ENCODE measurements around the gene NCKAP5.

NCKAP5 gene

DNA sequence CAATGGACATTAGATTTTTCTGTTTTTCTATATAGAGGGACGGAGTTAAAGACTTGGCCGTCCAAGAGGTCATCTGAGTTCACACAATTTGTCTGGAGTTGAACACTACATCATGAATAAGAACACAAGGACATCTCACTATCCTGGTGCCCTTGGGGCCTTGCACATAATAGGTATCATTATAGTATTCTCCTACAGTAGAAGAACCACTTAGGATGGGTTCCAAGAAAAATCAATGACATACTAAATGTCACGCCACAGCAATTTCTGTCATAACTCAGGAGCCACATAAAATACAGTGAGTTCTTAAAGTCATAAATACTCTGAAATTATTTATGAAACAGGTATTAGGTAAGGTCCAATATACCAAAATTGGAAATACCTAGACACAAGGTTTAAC lies 154.4 kb downstream of the NCKAP5 start:
- H3K9me3 ChIP-seq (ENCODE audit: control insufficient read depth in 2 of 2, low read length in 2 of 2), result no peaks in the 10 kb centered on the region
- H3K27me3 ChIP-seq (ENCODE audit: control insufficient read depth in 1 of 2, insufficient read depth in 2 of 2, low read length in 2 of 2), result peaks cover 0 to 2% of the 10 kb centered on the region in 2 donors
- no peaks in the 10 kb centered on the region for H3K36me3 ChIP-seq (ENCODE audit: control insufficient read depth in 2 of 2, insufficient read depth in 2 of 2, low read length in 2 of 2)
- no peak overlapping the region for H3K4me3 ChIP-seq (ENCODE audit: low read length in 2 of 2)
- no peak overlapping the region for H3K9ac ChIP-seq (ENCODE audit: low read length in 2 of 2)
- H3K27ac ChIP-seq (ENCODE audit: low read length), result no peak overlapping the region
- no peaks in the 10 kb centered on the region for H3K4me1 ChIP-seq (ENCODE audit: control insufficient read depth, insufficient read depth, low read length)

DNA sequence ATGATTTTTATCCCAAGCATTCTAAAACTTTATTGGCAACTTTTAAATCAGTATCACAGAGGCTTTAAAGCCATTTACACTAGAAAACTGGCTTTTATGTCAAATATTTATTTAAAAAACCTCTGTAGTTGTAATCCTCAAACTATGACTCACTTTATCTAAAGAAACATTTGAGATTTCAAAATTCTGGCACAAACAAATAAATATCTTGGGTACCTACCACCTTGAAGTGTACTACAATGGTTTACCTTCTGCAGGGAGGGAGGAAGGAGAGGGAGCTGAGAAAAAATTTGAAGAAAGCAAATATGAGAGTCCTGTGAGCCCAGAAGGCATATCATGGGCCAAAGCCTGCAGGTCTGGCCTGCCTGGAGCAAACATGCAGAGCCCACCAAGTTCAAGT lies 155.6 kb downstream of the NCKAP5 start:
- H3K27me3 ChIP-seq (ENCODE audit: control insufficient read depth in 1 of 2, insufficient read depth in 2 of 2, low read length in 2 of 2), result peaks cover 0 to 2% of the 10 kb centered on the region in 2 donors
- no peak overlapping the region for H3K9ac ChIP-seq (ENCODE audit: low read length in 2 of 2)
- no peak overlapping the region for H3K4me3 ChIP-seq (ENCODE audit: low read length in 2 of 2)
- H3K4me1 ChIP-seq (ENCODE audit: control insufficient read depth, insufficient read depth, low read length), result no peaks in the 10 kb centered on the region
- H3K36me3 ChIP-seq (ENCODE audit: control insufficient read depth in 2 of 2, insufficient read depth in 2 of 2, low read length in 2 of 2), result no peaks in the 10 kb centered on the region
- no peaks in the 10 kb centered on the region for H3K9me3 ChIP-seq (ENCODE audit: control insufficient read depth in 2 of 2, low read length in 2 of 2)
- H3K27ac ChIP-seq (ENCODE audit: low read length), result no peak overlapping the region

DNA sequence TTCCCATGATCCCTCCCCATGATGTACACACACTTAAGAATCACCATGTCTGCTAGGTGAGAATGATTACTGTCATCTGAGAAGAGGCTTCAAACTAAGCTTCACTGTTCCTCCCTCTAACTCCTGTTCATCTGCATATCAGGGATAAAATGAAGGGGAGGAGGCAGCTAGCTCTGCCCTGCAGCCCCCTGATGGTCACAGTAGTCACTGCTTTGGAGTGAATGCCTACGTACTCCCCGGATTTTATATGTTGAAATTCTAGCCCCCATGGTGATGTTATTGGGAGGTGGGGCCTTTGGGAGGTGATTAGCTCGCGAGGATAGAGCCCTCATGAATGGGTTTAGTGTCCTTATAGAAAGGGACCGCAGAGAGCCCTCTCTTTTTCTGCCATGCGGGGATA lies 156.4 kb downstream of the NCKAP5 start:
- Histone ChIP-seq H3K4me1 (ENCODE audit: control insufficient read depth, insufficient read depth, low read length) (no peaks in the 10 kb centered on the region), H3K9me3 (ENCODE audit: control insufficient read depth in 2 of 2, low read length in 2 of 2) (no peaks in the 10 kb centered on the region), H3K36me3 (ENCODE audit: control insufficient read depth in 2 of 2, insufficient read depth in 2 of 2, low read length in 2 of 2) (no peaks in the 10 kb centered on the region), H3K27ac (ENCODE audit: low read length) (no peak overlapping the region), H3K9ac (ENCODE audit: low read length in 2 of 2) (no peak overlapping the region), H3K27me3 (ENCODE audit: control insufficient read depth in 1 of 2, insufficient read depth in 2 of 2, low read length in 2 of 2) (no peaks in the 10 kb centered on the region), H3K4me3 (ENCODE audit: low read length in 2 of 2) (no peak overlapping the region)

DNA sequence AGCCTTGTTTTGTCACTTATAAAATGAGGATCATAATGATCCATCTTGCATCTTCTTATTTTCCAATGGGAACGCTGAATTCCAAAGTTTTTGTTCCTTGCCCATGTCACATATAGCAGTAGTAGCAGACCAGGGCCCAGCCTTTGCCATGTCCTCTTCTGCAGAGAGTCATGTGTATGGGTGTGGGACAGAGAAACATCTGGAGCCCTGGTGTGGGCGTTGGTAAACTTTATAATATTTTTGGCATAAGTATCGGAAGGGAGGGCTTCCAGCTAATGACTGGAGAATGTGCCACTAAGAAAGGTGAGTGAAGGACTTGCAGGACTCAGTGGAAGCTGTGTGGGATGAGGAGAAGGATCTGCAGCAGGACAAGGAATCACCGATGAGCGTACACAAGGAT lies 157.2 kb downstream of the NCKAP5 start:
- Histone ChIP-seq H3K27ac (ENCODE audit: low read length) (no peak overlapping the region), H3K9me3 (ENCODE audit: control insufficient read depth in 2 of 2, low read length in 2 of 2) (no peaks in the 10 kb centered on the region), H3K4me3 (ENCODE audit: low read length in 2 of 2) (no peak overlapping the region), H3K36me3 (ENCODE audit: control insufficient read depth in 2 of 2, insufficient read depth in 2 of 2, low read length in 2 of 2) (no peaks in the 10 kb centered on the region), H3K4me1 (ENCODE audit: control insufficient read depth, insufficient read depth, low read length) (no peaks in the 10 kb centered on the region), H3K27me3 (ENCODE audit: control insufficient read depth in 1 of 2, insufficient read depth in 2 of 2, low read length in 2 of 2) (no peaks in the 10 kb centered on the region), H3K9ac (ENCODE audit: low read length in 2 of 2) (no peak overlapping the region)

DNA sequence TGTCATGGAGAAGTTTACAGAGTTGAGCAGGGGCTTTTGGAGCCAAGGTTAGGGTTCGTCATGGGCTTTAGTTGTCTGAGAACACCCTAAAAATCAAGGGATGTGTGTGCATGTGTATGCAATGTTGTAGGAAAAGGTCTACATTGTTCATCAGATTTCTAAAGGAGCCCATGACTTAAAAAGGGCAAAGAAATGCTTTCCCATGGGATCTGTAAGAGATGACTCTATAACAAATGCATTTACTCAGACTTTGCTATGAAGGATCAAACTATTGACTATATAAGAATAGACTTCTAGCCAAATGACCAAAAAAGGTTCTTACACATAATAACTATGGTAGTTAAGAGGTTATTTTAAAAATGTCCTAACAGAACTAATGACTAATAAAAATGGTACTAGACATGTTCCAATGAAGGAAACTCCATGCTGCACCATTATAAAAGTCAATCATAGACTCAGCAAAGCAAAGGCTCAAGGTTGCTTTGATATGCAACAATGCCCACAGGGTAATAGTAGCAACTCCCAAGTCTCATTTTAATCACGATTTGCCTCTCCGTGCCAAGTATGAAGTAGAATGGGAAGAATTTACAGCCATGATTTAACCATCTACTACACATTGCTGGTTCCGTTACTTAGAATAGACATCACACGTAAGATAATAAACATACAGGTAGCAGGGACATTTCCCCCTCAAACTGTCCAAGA lies 158.5 kb downstream of the NCKAP5 start:
- Histone ChIP-seq H3K27ac (ENCODE audit: low read length) (no peak overlapping the region), H3K36me3 (ENCODE audit: control insufficient read depth in 2 of 2, insufficient read depth in 2 of 2, low read length in 2 of 2) (no peaks in the 10 kb centered on the region), H3K27me3 (ENCODE audit: control insufficient read depth in 1 of 2, insufficient read depth in 2 of 2, low read length in 2 of 2) (no peaks in the 10 kb centered on the region), H3K4me1 (ENCODE audit: control insufficient read depth, insufficient read depth, low read length) (no peaks in the 10 kb centered on the region), H3K4me3 (ENCODE audit: low read length in 2 of 2) (no peak overlapping the region), H3K9ac (ENCODE audit: low read length in 2 of 2) (no peak overlapping the region), H3K9me3 (ENCODE audit: control insufficient read depth in 2 of 2, low read length in 2 of 2) (no peaks in the 10 kb centered on the region)

DNA sequence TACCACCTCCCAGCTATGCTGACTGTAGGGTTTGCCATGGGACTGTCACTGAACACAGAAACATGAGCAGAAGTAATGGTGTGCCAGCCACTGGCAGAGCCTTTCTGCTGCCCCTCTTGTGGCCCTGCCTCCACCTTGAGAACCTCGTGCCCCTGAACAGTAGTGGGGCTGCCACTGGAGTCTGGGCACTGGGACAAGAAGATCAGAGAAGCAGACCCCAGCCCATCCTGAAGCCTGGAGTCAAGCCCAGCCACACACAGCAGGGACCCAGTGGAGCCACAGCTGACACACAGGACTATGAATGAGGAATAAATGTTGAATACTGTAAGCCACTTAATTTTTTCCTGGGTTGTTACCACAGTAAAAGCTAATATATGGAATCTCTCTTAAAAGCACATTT lies 159.6 kb downstream of the NCKAP5 start:
- Histone ChIP-seq H3K9me3 (ENCODE audit: control insufficient read depth in 2 of 2, low read length in 2 of 2) (no peaks in the 10 kb centered on the region), H3K4me3 (ENCODE audit: low read length in 2 of 2) (no peak overlapping the region), H3K4me1 (ENCODE audit: control insufficient read depth, insufficient read depth, low read length) (no peaks in the 10 kb centered on the region), H3K36me3 (ENCODE audit: control insufficient read depth in 2 of 2, insufficient read depth in 2 of 2, low read length in 2 of 2) (no peaks in the 10 kb centered on the region), H3K27ac (ENCODE audit: low read length) (no peak overlapping the region), H3K27me3 (ENCODE audit: control insufficient read depth in 1 of 2, insufficient read depth in 2 of 2, low read length in 2 of 2) (no peaks in the 10 kb centered on the region), H3K9ac (ENCODE audit: low read length in 2 of 2) (no peak overlapping the region)

DNA sequence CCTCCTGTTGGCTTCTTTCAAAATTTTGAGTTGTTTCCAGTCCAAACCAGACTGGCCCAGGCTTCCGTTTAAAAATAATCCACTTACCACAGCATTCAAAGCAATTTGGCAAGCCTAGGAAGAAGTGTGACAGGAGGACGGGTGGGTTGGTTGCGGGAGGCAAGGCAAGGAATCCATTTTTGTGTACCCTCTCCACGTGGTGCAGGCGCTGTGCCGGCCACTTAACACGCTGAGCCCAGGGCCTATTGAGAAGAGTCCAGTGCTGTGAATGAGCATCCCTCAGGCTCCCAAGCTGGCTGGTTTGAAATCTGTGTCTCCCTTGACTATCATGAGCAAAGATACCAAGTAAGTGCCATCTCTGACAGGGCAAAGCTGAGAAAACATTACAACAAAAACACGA lies 160.9 kb downstream of the NCKAP5 start:
- Histone ChIP-seq H3K27ac (ENCODE audit: low read length) (no peak overlapping the region), H3K4me3 (ENCODE audit: low read length in 2 of 2) (no peak overlapping the region), H3K4me1 (ENCODE audit: control insufficient read depth, insufficient read depth, low read length) (no peaks in the 10 kb centered on the region), H3K27me3 (ENCODE audit: control insufficient read depth in 1 of 2, insufficient read depth in 2 of 2, low read length in 2 of 2) (no peaks in the 10 kb centered on the region), H3K9ac (ENCODE audit: low read length in 2 of 2) (no peak overlapping the region), H3K36me3 (ENCODE audit: control insufficient read depth in 2 of 2, insufficient read depth in 2 of 2, low read length in 2 of 2) (no peaks in the 10 kb centered on the region), H3K9me3 (ENCODE audit: control insufficient read depth in 2 of 2, low read length in 2 of 2) (no peaks in the 10 kb centered on the region)

DNA sequence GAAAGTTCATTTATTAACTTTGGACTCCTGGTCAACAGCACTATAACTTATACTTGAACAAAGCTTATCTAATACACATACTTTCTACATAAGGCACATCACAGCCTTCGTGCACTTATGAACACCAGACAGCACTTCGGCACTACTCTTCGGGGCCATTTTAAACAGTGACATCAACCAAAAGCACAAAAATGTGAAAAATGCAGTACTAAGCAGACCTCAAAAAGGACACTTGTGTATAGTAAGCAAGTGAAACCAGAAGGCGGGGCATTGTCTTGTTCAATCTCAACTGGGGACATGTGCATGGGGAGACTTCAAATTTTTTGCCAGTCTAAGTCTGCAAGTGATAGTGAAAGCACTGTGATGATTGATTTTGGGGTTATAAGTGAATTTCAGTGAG lies 163.0 kb downstream of the NCKAP5 start:
- Histone ChIP-seq H3K4me3 (ENCODE audit: low read length in 2 of 2) (no peak overlapping the region), H3K9me3 (ENCODE audit: control insufficient read depth in 2 of 2, low read length in 2 of 2) (no peaks in the 10 kb centered on the region)

DNA sequence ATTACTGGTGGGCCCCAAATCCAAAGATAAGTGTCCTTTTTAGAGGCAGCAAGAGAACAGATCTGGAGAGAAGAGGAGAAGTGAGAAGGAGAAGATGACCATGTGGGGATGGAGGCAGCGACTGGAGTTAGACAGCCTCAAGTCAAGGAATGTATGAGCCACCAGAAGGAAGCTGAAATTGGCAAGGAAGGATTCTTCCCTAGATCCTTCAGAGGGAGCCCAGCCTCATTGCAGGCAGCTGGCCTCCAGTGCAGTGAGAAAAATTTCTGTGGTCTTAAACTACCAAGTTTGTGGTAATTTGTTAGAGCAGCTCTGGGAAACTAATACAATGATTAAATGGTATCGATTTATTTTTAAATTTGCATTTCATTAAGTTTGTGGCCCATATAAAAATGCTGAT lies 167.9 kb downstream of the NCKAP5 start:
- H3K27me3 ChIP-seq (ENCODE audit: control insufficient read depth in 1 of 2, insufficient read depth in 2 of 2, low read length in 2 of 2), result no peaks in the 10 kb centered on the region
- no peak overlapping the region for H3K4me3 ChIP-seq (ENCODE audit: low read length in 2 of 2)
- no peaks in the 10 kb centered on the region for H3K36me3 ChIP-seq (ENCODE audit: control insufficient read depth in 2 of 2, insufficient read depth in 2 of 2, low read length in 2 of 2)
- no peak overlapping the region for H3K9ac ChIP-seq (ENCODE audit: low read length in 2 of 2)
- no peaks in the 10 kb centered on the region for H3K9me3 ChIP-seq (ENCODE audit: control insufficient read depth in 2 of 2, low read length in 2 of 2)
- H3K27ac ChIP-seq (ENCODE audit: low read length), result no peak overlapping the region
- no peaks in the 10 kb centered on the region for H3K4me1 ChIP-seq (ENCODE audit: control insufficient read depth, insufficient read depth, low read length)

More for the DNA sequence above, 163.0 kb downstream of the NCKAP5 start:
- Histone ChIP-seq H3K36me3 (ENCODE audit: control insufficient read depth in 2 of 2, insufficient read depth in 2 of 2, low read length in 2 of 2) (no peaks in the 10 kb centered on the region), H3K27me3 (ENCODE audit: control insufficient read depth in 1 of 2, insufficient read depth in 2 of 2, low read length in 2 of 2) (no peaks in the 10 kb centered on the region), H3K9ac (ENCODE audit: low read length in 2 of 2) (no peak overlapping the region), H3K27ac (ENCODE audit: low read length) (no peak overlapping the region), H3K4me1 (ENCODE audit: control insufficient read depth, insufficient read depth, low read length) (no peaks in the 10 kb centered on the region)

DNA sequence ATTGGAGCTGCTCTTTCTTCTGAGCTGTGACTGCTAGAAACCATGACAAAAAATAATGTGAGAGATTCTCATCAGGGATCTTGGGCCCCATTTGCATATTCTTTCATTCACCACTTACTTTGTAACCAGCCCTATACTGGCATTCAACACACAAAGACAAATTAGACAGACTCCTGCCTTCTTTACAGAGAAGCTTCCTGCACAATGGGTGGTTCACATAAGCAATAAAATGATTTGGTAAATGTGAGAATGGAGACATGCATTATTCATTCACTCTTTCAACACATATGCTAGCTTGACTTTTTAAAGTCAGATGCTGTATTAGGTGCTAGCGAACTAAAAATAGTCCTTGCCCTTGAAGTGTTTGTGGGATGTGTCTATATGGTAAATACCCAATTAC lies 174.4 kb downstream of the NCKAP5 start:
- Histone ChIP-seq H3K4me3 (ENCODE audit: low read length in 2 of 2) (no peak overlapping the region), H3K9me3 (ENCODE audit: control insufficient read depth in 2 of 2, low read length in 2 of 2) (peaks cover 0 to 3% of the 10 kb centered on the region in 2 donors), H3K36me3 (ENCODE audit: control insufficient read depth in 2 of 2, insufficient read depth in 2 of 2, low read length in 2 of 2) (no peaks in the 10 kb centered on the region), H3K27ac (ENCODE audit: low read length) (no peak overlapping the region), H3K9ac (ENCODE audit: low read length in 2 of 2) (no peak overlapping the region), H3K27me3 (ENCODE audit: control insufficient read depth in 1 of 2, insufficient read depth in 2 of 2, low read length in 2 of 2) (no peaks in the 10 kb centered on the region), H3K4me1 (ENCODE audit: control insufficient read depth, insufficient read depth, low read length) (no peaks in the 10 kb centered on the region)

DNA sequence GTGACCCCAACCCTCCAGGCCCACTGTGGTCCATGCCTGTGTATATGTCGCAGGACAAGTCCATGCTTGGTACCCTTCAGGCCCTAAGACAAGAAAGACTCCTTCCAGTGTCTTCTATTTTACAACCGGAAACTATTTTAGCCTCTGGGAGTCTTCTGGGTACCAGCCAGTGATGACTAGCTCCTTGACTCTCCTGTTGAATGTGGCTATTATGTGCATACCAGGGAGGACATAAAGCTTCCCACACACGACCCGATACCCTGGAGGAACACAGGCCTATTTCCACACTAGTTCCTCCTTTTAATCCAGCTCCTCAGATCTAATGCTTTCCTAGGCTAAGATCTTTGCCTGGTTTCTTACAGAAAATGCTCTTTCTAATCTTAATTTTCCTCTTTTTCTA lies 178.1 kb downstream of the NCKAP5 start:
- Histone ChIP-seq H3K4me1 (ENCODE audit: control insufficient read depth, insufficient read depth, low read length) (no peaks in the 10 kb centered on the region), H3K4me3 (ENCODE audit: low read length in 2 of 2) (no peak overlapping the region), H3K9me3 (ENCODE audit: control insufficient read depth in 2 of 2, low read length in 2 of 2) (peaks cover 0 to 3% of the 10 kb centered on the region in 2 donors), H3K9ac (ENCODE audit: low read length in 2 of 2) (no peak overlapping the region), H3K36me3 (ENCODE audit: control insufficient read depth in 2 of 2, insufficient read depth in 2 of 2, low read length in 2 of 2) (no peaks in the 10 kb centered on the region), H3K27me3 (ENCODE audit: control insufficient read depth in 1 of 2, insufficient read depth in 2 of 2, low read length in 2 of 2) (no peaks in the 10 kb centered on the region), H3K27ac (ENCODE audit: low read length) (no peak overlapping the region)

All from stomach smooth muscle (tissue), 2 donors.